ENCODE measurements around the gene C5orf24.
A peak's percentile ranks its signal among the peaks of the same experiment; 100 is the strongest.

The C5orf24 gene

DNA sequence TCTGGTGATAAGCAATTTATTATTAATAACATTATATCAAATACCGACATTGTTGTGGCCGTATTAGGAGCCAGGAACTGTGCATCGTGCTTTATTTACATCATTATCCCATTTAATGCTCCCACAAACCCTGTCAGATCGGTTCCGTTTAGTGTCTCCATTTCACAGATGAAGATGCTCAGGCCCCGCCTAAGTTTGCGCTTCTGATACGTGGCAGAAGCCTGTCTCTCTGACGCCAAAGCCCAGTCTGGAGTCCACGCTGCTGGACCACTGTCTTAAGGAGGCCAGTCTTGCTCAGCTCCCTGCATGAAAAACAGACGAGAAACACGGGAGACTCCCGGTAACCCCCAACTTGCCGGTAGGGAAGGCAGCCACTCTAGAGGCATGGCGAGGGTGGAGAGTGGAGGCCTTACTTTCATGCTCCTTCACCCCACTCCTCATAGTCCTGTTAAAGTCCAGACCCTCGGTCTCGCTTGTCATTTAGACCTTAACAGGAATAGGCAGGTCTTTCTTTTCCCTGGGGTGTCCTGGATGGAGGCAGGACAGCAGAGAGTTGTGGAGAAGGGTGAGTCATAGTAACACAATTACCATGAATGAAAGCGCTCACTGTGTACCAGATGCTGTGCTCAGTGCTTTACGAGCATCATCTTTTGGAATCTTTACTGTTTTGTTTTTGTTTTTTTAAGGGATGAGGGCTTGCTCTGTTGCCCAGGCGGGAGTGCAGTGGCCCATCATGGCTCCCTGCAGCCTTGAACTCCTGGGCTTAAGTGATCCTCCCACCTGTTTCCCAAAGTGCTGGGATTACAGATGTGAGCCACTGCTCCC, 29.3 kb downstream of the C5orf24 start (continued):
- TF ChIP-seq KLF10 (tag by site-specific recombination; IDR thresholded peaks at IDR 0.05) (no peak), HOXD13 (CRISPR knock-in tag; IDR thresholded peaks at IDR 0.05; ENCODE audit: borderline replicate concordance) (no peak), ZBTB26 (tag by site-specific recombination; optimal IDR thresholded peaks at IDR 0.05) (no peak), SP2 (tag by site-specific recombination; IDR thresholded peaks at IDR 0.05) (no peak), ZNF660 (tag by site-specific recombination; IDR thresholded peaks at IDR 0.05) (no peak; the same call in 1 of the 2 replicates), SCRT2 (tag by site-specific recombination; IDR thresholded peaks at IDR 0.05) (peak; percentile 88), PRDM4 (tag by site-specific recombination; IDR thresholded peaks at IDR 0.05) (no peak), GLIS2 (tag by site-specific recombination; IDR thresholded peaks at IDR 0.05) (peak; percentile 45), ZNF792 (tag by site-specific recombination; IDR thresholded peaks at IDR 0.05) (no peak), ZNF561 (tag by site-specific recombination; IDR thresholded peaks at IDR 0.05; ENCODE audit: borderline replicate concordance) (no peak), ZNF184 (tag by site-specific recombination; IDR thresholded peaks at IDR 0.05) (no peak), BCL11A (tag by site-specific recombination; IDR thresholded peaks at IDR 0.05; ENCODE audit: low read depth) (no peak), ZFP69B (tag by site-specific recombination; IDR thresholded peaks at IDR 0.05) (peak; percentile 76), ZNF585B (tag by site-specific recombination; IDR thresholded peaks at IDR 0.05) (no peak), ZNF112 (tag by site-specific recombination; IDR thresholded peaks at IDR 0.05) (no peak), ZNF239 (tag by site-specific recombination; IDR thresholded peaks at IDR 0.05) (no peak), BCL11B (tag by site-specific recombination; IDR thresholded peaks at IDR 0.05; ENCODE audit: low read depth) (0 out of 2 replicates have a peak, but pooled peaks have one; percentile 23), OSR2 (tag by site-specific recombination; IDR thresholded peaks at IDR 0.05) (peak; percentile 74), ZNF221 (tag by site-specific recombination; IDR thresholded peaks at IDR 0.05; ENCODE audit: borderline replicate concordance) (no peak), REPIN1 (tag by site-specific recombination; IDR thresholded peaks at IDR 0.05; ENCODE audit: low read depth) (no peak), ZNF530 (tag by site-specific recombination; IDR thresholded peaks at IDR 0.05; ENCODE audit: low read depth) (no peak), ZNF362 (tag by site-specific recombination; IDR thresholded peaks at IDR 0.05) (0 out of 2 replicates have a peak, but pooled peaks have one; percentile 22), ZNF571 (tag by site-specific recombination; IDR thresholded peaks at IDR 0.05) (no peak), ZNF513 (tag by site-specific recombination; IDR thresholded peaks at IDR 0.05) (no peak), ZNF16 (tag by site-specific recombination; IDR thresholded peaks at IDR 0.05; ENCODE audit: low read depth) (no peak), ZNF558 (tag by site-specific recombination; IDR thresholded peaks at IDR 0.05) (no peak), HOXC10 (CRISPR knock-in tag; IDR thresholded peaks at IDR 0.05) (no peak), FEZF1 (tag by site-specific recombination; IDR thresholded peaks at IDR 0.05) (no peak)
- TF ChIP-seq, protein P1, sequence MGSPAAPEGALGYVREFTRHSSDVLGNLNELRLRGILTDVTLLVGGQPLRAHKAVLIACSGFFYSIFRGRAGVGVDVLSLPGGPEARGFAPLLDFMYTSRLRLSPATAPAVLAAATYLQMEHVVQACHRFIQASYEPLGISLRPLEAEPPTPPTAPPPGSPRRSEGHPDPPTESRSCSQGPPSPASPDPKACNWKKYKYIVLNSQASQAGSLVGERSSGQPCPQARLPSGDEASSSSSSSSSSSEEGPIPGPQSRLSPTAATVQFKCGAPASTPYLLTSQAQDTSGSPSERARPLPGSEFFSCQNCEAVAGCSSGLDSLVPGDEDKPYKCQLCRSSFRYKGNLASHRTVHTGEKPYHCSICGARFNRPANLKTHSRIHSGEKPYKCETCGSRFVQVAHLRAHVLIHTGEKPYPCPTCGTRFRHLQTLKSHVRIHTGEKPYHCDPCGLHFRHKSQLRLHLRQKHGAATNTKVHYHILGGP (tag by site-specific recombination; IDR thresholded peaks at IDR 0.05) = no peak
- TF ChIP-seq, protein P2, sequence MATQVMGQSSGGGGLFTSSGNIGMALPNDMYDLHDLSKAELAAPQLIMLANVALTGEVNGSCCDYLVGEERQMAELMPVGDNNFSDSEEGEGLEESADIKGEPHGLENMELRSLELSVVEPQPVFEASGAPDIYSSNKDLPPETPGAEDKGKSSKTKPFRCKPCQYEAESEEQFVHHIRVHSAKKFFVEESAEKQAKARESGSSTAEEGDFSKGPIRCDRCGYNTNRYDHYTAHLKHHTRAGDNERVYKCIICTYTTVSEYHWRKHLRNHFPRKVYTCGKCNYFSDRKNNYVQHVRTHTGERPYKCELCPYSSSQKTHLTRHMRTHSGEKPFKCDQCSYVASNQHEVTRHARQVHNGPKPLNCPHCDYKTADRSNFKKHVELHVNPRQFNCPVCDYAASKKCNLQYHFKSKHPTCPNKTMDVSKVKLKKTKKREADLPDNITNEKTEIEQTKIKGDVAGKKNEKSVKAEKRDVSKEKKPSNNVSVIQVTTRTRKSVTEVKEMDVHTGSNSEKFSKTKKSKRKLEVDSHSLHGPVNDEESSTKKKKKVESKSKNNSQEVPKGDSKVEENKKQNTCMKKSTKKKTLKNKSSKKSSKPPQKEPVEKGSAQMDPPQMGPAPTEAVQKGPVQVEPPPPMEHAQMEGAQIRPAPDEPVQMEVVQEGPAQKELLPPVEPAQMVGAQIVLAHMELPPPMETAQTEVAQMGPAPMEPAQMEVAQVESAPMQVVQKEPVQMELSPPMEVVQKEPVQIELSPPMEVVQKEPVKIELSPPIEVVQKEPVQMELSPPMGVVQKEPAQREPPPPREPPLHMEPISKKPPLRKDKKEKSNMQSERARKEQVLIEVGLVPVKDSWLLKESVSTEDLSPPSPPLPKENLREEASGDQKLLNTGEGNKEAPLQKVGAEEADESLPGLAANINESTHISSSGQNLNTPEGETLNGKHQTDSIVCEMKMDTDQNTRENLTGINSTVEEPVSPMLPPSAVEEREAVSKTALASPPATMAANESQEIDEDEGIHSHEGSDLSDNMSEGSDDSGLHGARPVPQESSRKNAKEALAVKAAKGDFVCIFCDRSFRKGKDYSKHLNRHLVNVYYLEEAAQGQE (tag by site-specific recombination; IDR thresholded peaks at IDR 0.05) = no peak
